Measurements from ENCODE around the gene HIVEP1.

HIVEP1 gene

DNA sequence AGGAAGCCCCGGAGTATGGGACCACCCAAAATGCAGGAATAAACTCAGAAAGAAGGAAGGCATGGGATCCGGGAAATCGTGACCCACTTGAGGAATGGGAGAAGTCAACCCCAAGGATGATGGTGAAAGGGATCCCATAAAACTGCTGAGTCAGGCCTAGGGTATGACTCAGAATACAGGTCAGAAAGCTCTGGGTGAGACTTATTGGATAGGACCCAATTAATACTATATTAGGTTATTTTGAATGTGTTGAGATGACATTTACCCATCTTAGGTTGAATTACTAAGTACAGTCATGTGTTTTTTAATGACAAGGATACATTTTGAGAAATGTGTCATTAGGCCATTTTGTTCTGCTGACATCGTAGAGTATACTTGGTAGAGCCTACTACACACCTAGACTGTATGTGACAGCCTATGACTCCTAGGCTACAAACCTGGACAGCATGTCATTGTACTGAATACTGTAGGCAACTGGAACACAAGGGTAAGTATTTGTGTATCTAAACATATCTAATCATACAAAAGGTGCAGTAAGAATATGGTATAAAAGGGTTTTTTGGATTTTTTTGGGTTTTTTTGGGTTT is 17.1 kb upstream of the HIVEP1 start:
- DNase-seq, result no peak

DNA sequence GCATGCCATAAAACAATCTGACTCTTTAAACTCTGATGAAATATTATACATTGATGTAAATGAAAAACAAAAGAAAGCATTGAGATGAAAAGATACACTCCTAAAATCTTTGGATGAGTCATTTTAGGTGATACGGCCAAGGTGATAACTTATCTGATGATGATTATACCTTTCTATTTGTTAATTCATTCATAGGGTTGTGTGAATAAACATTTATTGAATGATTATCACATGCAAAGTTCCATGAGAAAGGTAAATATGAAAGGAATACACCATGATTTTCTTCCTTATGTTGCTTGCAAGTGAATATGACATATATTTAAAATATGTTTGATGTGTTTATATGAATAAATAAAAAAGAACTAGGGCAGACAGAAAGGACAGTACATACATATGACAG is 15.4 kb upstream of the HIVEP1 start:
- no peak for DNase-seq

DNA sequence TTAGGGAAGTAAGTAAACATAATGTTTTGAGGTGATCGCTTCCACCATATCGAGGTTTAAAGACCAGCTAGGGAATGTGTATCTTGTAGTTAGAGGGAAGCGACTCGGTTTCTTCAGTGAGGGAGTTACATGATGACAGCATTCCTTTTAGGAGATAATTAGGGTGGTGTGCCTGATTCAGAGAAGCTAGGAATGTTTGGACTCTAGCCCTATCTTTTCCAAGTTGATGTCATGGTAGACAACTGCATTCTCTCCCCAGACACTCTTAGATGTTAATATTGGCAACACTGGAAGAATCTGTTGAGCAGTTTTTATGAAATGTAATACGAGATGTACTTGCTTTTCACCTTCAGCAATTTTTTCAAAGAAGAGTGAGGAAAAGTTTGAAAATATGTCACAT is 12.9 kb upstream of the HIVEP1 start:
- no peak for DNase-seq

DNA sequence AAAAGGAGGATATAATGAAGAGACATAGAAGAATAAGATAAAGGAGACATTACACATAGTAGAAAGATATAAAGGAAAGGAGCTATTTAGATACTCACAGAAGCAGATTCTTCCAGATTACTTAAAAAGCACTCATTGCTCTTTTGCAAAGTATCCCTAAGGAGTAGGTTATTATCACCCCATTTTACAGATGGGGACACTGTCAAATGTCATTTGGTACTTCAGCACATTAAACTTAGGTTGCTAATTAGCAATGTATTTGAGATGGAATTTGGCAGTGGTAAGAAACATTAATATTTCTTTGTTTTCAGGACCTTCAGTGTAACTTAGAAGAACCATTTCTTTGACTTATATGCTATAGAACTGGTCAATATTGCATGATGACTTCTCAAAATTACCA is 11.9 kb upstream of the HIVEP1 start:
- no peak for DNase-seq

DNA sequence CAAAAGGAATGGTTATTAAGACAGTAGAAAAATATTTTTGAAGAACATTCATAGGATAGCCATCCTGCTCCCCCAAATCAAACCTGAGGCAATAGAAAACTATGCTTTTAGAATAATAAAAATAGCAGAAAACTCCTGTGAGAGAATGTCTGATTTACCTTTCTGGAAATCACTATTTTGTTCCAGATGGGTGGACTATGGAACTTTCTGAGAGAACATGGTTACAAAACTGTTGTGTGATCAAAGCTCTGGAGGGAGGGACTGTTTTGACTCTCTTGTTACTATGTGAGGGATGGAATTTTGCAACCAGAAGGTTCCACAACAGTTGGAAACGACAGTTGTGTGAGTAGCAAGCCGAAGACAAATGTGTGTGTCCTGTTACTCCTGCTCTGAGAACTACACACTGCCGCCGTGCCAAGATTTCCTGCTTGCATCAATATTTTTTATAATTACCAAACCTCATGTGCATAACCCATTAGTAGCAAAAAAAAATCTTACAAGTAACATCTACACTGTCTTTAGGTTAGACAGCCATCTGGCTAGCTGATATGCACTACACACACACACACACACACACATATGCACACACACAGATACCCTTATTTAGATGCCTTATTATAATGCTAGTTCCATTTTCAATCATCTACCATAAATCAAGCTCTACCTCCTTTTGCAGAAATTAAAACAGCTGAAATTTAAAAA is 11.0 kb upstream of the HIVEP1 start:
- no peak for DNase-seq

DNA sequence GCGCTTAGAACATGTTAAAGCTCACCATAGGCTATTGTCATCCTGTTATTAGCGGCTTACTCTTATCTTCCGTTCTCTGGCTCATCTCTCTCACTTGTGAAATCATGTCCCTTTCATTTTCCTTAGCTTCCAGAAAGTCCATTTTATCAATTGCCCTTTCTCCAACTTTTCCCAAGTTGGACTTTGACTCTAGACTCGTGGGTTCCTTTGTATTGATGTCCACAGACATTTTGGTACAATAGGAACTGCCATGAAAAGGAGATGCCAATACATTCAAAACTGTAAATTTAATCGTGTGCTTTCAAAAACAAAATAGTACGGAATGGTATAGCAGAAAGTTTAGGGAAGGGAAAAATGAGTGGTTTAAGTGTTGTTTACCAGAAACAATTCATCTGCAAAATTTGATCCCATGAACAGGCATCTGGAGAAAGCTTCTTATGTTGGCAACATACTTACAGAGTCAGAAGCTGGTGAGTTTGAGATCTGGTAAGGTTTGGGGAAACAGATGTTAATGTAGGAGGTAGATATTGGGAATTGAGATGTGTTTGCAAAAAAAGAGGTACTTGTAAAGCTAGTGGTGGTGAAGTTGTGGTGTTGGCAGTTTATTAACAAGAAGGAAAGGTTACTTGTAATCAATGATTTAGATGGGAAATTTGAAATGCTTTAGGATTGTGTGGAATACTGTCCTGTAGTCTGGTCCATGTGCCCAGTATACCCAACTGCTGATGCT is 10.2 kb upstream of the HIVEP1 start:
- DNase-seq, result no peak

DNA sequence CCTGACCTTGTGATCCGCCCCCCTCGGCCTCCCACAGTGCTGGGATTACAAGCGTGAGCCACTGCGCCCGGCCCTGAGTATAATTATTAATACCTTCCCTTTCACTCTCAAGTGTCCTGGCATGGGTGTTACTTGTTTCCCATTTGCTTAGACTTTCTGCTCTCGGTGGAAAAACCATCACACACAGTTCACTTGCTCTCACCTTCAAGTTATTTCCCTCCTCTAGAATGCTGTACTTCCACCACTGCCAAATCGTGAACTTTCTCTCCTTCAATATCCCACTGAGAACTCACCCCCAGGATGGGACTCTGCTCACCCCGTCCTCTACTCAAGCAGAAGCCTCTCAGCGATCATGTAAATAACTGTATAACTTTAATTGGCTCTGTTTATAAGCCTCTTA is 4.6 kb upstream of the HIVEP1 start:
- no peak for DNase-seq

DNA sequence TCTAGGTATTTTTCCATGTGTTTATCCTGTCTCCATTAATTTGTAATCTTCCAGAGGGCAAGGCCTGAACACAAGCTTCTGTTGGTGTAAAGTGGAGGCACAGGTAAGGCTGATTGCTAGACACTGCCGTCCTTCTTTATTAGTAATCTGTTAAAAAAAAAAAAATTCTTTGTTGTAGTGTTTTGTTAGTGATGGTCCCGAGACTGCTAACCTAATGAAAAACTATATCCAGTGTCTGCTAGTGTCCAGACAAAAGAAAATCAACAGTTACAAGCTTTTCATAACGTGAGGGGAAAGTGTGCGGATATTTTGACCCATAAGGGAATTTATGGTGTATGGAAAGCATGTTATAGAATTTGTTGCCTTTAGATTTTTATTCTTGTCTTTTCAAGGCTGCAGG is 4.2 kb upstream of the HIVEP1 start:
- DNase-seq, result no peak

DNA sequence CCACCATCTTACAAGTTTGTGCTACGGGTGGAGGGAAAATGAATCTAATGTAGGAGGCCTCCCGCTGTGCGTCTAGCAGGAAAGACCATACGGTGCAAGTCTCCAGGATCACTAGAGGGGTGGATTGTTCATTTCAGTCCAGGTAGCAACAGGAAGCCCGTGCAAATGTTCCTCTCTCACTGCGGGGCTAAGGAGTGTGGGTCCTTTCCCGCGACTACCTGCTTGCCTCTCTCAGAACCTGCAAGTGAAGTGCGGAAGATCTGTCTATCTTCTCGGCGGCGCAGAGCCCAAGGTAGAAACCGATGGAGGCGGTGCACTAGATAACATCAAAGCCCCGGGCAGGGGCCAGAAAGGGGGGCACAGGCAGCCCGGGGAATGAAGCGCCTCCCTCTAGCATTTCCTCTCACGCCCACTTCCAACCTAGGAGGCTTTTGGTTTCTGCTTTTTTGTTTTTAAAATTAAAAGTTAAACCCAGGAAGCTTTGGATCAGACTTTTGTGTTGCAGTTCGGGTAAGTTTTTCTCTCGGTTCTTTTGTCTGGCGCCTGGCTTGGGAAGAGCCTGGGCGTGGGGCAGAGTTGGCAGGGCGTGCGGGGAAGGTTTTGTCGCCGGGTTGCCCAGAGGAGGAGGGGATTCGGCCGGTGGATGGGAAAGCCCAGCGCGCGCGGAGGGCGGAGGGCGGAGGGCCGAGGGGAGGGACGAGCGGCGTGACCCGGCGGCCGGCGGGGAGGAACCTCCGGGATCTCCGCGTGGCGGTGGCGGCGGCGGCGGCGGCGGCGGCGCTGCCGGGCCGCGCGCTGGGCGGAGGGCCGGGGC is 3.5 kb upstream of the HIVEP1 start:
- peak; percentile 68 for DNase-seq

DNA sequence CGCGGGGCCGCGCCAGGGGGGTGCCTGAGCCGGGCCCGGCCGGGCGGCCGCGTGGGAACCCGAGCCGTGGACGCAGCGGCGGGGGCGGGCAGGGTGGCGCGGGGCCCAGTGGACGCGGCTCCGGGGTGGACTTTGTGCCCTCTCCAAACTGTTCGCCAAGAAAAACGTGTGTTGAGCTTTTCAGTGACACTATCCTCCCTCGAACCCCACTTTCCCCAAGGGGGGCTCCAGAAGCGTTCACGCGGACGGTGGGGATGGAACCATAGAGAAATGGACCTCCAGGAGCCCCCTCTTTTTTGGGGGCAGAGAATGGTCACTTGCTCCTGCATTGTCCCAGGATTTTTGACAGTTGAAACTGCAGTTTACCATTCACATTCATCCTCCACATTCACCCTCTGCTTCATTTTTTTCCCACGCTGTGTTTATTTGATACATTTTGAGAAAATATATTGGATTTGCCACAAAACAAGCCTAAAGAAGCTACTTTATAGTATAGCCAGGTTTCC is 2.9 kb upstream of the HIVEP1 start:
- no peak for DNase-seq

DNA sequence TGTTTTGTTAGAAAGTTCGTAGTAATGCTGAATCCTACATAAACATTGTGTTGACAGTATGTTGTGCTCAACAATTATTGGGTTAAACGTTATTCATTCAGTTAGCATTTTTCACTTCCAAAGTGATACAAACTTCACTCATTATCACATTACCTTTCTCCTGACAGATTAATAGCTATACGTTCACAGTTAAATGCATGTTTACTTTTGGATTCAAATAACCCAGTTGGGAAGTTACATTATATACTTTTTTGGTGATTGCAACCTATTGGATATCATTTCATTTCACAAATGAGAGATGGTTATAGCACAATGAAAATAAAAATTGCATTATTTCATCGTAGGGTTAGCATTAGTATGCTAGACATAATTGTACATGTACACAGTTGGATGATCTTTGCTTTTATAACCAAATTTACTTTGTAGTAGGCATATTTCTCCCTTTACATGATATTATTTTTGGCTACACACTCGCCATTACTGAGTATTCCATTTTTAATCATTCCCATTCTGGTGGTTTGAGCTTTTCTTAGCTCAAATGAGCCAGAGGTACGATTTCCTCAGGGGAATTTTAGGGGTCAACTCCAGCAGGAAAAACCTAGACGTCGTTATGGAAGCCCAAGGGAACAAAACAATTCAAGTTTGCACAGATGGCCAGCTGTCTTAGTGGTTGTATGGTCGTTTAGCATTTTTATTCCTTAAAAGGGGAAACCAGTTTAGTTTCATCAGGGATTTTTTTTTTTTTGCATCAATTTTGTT is 2.1 kb upstream of the HIVEP1 start:
- peak; percentile 8 for DNase-seq

DNA sequence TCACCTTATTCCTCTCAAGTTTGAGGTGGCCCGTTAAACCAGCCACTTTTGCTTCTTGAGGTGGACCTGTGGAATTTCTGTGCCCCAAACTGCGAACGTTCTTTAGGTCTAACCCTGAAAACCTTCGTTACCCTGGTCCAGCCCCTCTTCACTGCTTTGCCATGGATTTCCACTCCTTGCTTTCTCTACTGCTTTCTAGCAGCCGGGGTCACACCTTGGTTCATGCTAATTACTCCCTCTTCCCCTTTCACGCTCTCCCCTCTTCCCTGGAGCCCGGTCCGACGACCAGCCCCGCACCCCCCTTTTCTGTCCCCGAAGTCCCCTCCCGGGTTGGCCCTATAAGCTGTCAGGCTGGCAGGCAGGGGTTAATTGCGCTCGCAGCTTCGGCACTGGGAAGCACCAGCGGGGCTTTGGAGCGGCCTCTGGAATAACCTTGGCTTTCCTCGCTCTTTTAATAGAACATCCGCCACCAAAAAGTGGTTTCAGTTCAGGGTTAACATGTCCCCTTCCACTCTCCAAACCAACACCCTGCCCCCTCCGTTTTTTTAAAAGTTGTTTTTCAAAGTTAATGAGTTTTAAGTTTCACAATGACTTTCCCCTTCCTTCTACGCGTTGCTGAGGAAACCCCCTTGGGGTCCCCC is 1.4 kb upstream of the HIVEP1 start:
- DNase-seq, result peak; percentile 74

DNA sequence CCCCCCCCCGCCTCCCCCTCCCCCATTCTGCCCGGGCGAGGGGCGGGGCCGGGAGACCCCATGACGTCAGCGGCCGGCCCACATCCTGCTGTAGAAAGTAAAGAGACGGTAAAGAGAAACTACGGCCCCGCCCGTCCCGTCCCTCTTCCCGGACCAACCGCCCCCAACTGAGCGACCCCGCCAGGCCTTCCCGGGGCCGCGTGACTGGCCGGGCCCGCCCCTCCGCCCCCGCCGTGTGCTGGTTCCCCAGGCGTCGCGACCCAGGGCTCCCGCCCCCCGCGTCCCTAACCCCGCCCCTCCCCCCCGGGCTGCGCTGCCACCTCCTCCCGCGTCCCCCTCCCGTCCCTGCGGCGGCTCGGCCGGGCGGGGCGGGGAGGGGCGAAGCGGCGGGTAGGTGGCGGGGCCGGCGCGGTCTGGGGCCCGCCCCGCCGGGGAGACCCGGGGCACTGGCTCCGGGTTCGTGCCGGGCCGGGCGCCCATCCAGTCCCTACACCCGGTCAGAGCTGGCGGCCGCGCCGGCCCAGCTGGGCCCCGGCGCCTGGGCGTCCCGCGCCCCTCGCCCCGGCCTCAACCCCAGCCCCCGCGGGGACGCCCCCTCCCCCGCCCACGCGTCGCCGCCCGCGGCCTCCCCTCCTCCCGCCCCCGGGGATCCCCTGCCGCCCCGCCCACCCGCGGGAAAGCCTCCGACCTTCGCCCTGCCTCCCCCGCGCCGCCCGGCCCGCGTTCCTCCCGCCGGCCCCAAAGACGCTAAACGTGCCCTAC is 655 bp upstream of the HIVEP1 start:
- peak; percentile 74 for DNase-seq

DNA sequence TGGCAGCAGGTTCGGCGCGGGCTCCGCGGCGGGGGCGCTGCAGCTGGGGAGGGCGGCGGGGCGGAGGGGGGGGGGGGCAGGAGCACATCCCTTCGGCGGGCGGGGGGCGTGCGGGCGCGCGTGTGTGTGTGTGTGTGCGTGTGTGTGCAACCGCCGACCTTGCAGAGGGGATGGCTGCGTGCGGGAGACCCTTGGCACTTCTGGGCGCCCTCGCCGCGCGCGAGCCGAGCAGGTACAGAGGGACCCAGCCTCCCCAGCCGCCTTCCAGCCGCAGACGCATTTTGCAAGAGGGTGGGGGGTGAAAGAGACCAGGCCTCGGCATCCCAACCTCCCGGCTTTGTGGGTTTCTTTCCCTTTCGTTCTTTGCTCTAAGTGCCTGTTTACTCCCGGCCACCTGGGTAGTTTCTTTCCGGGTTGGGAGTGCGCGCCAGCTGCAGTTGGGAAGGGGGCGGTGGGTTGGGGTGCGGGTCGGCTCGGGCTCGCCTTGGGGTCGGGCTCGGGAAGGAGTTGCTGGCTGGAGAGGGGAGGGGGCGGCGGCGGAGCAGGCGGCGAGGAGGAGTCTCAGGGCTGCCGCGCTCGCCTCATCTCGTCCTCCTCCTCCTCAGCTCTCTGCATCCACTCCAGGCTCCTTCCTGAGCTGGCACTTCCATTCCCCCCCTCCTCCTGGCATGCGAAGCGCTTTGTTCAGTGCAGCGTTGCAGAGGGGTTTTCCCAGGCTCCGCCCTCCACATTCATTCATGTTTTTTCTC is 620 bp downstream of the HIVEP1 start:
- DNase-seq, result peak; percentile 45

DNA sequence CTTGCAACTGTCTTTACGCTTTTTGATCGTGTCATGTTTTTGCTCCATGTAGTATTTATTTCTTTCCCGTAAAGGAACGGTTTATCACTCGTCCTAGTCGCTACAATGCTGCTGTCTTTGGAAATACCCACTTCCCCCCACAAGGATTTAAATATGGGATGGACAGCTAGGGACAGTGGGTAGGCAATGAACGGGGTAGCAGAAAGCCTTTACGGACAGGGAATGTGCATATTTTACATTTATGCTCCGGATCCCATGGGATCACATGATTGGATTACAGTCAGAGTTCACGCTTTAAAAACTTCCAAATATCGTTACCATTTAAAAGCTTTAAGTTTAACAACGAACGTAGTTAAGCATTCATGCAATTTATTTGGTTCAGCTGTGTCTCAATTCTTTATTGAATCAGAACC is 1.2 kb downstream of the HIVEP1 start:
- DNase-seq, result peak; percentile 23

DNA sequence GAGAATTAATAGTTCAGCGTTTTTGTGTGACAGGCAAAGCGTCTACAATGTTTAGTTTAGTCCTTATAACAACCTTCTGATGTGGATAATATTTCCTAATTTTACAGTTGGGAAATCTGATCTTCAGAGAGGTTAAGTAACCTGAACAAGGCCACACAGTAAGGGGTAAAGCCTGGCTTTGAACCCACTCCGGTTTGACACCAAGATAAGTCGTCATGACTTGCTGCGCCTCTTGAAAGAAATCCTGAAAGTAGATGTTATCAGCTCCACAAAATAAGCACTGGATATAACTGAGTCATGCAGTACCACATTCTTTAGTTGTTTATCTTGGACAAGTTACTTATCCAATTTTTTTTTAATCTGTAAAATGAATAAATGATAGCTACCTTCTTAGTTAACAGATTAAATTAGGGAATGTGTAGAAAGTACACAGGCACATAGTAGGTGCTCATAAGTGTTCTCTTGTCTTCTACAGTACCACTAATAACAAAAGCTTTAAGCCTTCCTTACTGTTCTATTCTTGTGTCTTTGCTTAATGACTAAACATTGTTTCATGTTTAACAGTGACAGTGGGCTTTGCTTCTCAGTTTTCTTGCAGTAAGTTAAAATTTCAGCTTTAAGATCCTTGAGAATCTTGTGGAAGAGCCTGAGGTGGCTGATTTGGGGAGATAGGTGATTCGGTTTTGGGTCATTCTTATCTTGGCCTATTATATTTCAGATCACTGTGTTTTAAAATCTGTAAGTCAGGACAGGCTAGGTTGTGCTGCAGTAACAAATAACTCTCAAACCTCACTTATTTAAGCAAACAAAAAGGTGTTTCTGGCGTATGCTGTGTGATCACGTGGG is 2.1 kb downstream of the HIVEP1 start:
- DNase-seq, result no peak

DNA sequence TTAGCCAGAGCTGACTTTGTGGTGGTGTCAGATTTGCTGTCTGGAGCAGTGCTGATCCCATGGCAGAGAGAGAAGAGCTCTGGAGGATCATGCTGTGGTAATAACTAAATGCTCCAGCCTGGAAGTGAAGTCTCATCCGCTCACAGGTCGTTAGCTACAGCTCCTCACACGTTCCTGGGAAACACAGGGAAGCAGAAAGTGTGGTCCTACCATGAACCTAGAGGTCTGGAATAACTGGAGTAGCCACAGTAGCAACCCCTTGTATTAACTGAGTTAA is 2.7 kb downstream of the HIVEP1 start:
- no peak for DNase-seq

DNA sequence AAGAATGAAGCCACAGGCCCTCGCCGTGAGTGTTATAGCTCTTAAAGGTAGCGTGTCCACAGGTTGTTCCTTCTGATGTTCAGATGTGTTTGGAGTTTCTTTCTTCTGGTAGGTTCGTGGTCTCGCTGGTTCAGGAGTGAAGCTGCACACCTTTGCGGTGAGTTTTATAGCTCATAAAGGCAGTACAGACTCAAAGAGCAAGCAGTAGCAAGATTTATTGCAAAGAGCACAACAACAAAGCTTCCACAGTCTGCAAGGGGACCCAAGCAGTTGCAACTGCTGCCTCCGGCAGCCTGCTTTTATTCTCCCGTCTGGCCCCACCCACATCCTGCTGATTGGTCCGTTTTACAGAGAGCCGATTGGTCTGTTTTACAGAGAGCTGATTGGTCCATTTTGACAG is 5.2 kb downstream of the HIVEP1 start:
- no peak for DNase-seq

DNA sequence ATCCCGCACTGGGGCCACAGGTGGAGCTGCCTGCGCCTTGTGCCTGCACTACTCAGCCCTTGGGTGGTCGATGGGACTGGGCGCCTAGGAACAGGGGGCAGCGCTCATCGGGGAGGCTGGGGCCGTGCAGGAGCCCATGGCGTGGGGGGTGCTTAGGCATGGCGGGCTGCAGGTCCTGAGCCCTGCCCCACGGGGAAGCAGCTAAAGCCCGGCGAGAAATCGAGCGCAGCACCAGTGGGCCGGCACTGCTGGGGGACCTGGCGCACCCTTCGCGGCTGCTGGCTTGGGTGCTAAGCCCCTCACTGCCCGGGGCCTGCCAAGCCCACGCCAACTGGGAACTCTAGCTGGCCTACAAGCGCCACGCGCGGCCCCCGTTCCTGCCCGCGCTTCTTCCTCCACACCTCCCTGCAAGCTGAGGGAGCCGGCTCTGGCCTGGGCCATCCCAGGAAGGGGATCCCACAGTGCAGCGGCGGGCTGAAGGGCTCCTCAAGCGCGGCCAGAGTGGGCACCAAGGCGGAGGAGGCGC is 5.8 kb downstream of the HIVEP1 start:
- DNase-seq, result no peak
